Measurements from ENCODE around the gene LHX6. TPM values are rescaled to one million over a fixed set of nuclear protein-coding genes. Genes with fewer than 3 reads are reported as not detected.

Gene LHX6
- total RNA-seq = 5.7 TPM

GRCh38 chr9:122228568-122229484 is at the start of gene LHX6:
Gene LHX6, minus strand, starts transcription at chr9:122228957. Its CDS starts 217 bp downstream, at chr9:122228740.
- DNase-seq (ENCODE audit: low spot score) = no peak

DNA sequence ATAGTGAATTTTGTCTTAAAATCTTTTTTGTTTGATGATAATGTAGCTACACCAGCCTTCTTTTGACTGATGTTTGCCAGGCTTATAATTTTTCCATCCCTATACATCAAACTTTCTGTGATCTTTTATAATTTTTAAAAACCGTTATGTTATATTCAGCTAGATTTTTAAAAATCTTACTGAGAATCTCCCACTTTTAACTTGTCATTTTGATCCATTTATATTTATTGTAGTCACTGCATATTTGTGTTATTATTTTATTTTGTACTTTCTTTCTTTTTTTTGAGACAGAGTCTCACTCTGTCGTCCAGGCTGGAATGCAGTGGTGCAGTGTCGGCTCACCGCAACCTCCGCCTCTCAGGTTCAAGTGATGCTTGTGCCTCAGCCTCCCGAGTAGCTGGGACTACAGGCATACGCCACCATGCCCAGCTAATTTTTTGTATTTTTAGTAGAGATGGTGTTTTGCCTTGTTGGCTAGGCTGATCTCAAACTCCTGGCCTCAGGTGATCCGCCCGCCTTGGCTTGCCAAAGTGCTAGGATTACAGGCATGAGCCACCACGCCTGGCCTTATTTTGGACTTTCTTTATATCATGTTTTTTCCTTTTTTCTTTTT is 48.6 kb upstream of the LHX6 start:
- DNase-seq (ENCODE audit: low spot score) = no peak

DNA sequence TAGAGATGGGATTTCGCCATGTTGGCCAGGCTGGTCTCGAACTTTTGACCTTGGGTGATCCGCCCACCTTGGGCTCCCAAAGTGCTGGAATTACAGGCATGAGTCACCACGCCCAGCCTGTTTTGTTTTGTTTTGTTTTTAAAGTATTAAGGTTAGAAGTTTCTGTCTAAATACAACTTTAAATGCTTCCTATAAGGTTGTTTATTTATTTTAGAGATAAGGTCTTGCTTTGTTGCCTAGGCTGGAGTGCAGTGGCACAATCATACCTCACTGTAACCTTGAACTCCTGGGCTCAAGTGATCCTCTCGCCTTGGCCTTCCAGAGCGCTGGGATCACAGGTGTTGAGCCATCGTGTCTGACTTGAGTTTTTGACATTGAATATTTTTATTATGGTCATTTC is 47.3 kb upstream of the LHX6 start:
- no peak for DNase-seq (ENCODE audit: low spot score)

DNA sequence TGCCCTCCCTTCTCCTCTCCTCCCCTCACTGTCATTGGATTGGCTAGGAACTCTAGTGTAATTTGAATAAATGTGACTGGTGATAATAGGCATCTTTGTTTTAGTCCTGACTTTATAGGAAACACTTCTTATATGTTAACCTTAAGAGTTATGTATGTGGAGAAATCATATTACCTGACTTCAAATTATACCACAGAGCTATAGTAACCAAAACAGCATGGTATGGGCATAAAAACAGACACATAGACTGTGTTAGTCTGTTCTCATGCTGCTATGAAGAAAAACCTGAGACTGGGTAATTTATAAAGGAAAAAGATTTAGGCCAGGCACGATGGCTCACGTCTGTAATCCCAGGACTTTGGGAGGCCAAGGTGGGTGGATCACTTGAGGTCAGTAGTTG is 45.3 kb upstream of the LHX6 start:
- no peak for DNase-seq (ENCODE audit: low spot score)

- DNase-seq (ENCODE audit: low spot score) = no peak
Observed at GRCh38 chr9:122268041-122268814, 39.5 kb upstream of the LHX6 start.

- DNase-seq (ENCODE audit: low spot score) = no peak
Observed at GRCh38 chr9:122265149-122265915, 36.6 kb upstream of the LHX6 start.

DNA sequence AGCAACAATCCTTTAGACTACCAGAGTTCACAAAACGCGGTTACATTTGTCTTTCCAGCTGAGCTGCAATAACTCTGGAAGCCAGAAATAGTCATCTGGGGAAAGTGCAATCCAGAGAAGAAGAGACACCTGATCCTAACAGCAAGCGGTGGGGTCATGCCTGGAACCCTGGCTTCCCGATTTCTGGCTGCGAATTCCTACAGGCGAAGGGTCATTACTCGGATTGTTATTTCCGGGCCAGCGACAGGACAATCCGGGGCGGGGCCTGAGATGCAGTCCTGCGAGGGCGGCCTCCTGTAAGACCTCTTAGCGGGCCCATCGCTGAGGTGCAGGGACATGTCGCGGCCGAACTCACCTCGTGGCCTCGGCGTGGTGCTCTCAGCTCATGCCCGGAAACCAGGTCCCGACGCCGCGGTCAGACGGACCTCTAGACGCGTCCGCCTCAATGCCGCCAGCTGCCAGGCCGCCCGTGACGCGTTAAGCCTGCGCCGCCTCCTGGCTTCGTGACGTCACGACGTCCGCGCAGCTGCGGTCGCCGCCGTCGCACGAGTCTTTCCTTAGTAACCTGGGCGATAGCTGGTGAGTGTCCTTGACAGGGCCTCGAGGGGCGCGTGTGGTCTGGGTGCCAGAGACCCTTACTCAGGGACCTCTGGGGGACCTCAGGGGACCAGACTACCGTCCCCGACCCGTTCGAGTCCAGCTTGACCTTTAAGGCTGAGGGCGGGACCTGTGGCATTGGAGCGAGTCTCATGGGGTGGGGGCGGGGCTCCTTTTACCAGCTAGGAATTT is 35.8 kb upstream of the LHX6 start, which contains the start of the genes MRRF and RBM18:
MRRF (plus strand) TSS at position 523 of the 789 bp plus-strand sequence. CDS start 6,010 bp downstream, outside the sequence.
RBM18 (minus strand) TSS at position 481 of the 789 bp plus-strand sequence. CDS start 3,348 bp downstream, outside the sequence.
- DNase-seq (ENCODE audit: low spot score) = peak; percentile 91

DNA sequence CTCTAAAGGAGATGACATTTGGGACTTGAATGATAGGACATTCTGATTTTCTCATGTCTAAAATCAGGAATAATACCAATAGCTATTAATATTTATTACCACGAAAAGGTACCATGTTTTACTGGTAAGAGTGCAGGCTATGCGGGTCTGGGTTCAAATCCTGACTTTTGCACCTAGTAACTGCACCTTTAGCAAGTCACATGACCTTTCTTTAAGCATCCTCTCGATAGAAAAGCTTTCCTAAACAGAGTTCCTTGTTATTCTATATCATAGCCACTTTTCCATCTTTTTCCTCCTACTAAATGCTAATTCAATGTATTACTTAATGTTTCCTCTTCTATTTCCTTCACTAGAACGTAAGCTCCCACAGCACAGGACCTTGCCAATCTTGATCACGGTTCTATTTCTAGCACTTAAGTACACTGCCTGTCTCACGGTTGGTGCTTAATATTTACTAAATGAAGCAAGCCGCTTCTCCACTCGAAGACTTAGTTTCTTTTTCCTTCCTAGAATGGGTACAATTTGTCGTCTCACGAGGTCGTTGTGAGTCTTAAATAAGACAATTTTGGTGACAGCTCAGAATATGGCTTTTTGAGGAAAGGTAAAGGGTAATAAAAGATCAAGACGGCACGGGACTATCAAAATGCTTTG is 35.1 kb upstream of the LHX6 start:
- DNase-seq (ENCODE audit: low spot score) = no peak

DNA sequence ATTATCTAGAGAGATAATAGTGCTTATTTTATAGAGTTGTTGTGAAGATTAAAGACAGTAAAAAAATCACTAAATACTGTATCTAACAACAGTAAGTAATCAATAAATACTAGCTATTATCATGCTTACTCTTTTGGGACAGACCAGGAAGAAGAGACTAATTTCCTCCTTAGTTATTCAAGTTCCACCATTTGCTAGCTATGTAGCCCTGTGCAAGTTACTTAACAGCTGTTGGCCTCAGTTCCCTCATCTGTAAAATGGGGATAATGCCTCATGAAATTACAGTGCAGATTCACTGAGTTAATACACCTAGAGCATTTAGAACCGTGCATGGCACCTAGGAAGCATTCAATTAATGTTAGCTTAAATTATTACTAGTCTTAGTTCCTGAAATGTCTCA is 33.3 kb upstream of the LHX6 start:
- no peak for DNase-seq (ENCODE audit: low spot score)

DNA sequence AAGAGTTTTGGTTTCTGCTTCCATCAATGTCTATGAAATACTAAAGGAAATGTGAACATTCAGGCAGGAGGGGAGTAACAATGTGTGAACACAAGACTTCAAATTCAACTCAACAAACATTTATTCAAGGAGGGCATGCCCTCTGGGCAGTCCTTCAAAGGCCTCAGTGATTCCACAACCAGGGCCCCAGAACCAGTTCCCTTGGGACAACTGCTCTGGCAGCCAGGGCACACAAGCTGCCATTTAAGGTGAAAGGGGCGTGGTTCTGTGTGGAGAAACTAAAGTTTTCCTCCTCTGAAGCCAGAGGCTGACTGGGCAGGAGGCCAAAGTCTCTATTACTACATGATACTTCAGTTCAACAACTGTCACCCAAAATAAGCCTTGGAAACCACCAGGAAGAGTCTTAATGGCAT is 32.7 kb upstream of the LHX6 start:
- DNase-seq (ENCODE audit: low spot score) = peak; percentile 80

GRCh38 chr9:122258886-122259415 is 30.2 kb upstream of the LHX6 start:
- no peak for DNase-seq (ENCODE audit: low spot score)

DNA sequence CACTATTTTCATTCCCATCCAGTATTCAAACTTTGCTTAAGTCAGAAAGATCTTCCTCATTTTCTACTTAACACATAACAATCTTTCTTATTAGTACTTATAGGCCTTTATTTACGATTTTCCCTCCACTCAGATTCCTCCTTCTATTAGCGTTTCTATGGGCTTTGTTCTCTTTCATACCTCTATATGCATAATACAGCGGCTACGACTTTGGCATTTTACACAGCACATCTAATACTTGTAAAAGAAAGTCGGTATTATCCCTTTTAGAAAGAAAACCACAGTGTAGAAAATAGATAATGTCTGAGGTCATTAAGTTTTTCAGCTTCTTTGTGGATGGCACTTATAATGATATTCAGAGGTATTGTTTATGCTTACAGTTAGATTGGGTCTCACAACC is 27.4 kb upstream of the LHX6 start:
- DNase-seq (ENCODE audit: low spot score) = no peak

GRCh38 chr9:122254761-122255160 is 26.0 kb upstream of the LHX6 start:
- no peak for DNase-seq (ENCODE audit: low spot score)

GRCh38 chr9:122252796-122253195 is 24.0 kb upstream of the LHX6 start:
- no peak for DNase-seq (ENCODE audit: low spot score)

DNA sequence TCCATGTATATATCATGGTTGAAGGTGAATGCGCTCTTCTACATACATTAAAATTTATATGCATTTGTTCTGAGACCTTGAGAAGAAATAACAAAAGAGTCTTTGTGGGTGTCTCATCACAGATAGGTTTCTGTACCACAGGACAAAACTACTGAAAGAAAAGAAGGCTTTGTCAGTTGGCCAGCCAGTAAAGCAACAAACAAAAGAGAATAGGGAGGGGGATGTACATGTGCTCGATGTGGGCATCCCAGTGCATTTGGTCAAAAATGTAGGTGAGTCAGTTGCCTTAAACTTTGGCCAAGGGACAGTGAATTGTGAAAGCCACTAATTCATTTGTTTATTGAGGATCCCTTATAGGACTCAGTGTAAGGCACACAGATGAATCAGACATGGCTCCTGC is 22.6 kb upstream of the LHX6 start:
- no peak for DNase-seq (ENCODE audit: low spot score)

GRCh38 chr9:122248448-122248865 is 19.7 kb upstream of the LHX6 start:
- no peak for DNase-seq (ENCODE audit: low spot score)

DNA sequence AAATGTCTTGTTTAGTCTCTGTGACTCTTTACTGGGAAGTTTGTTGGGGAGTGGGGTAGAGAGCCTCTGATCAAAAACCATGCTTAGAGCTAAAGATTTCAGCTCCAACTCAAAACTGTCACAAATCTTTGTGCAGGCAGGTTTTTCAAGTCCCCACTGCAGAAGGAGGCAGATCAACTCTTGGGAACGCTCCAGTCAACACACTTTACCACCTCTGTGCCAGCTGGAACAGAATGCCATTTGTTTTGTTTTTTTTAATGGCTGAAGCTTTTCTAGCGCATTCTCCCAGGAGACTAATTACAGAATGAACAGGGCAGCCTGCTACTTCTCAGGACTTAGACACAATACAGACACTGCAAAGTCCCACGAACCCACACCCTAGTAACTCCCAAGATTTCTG is 17.9 kb upstream of the LHX6 start:
- DNase-seq (ENCODE audit: low spot score) = no peak

GRCh38 chr9:122244349-122244748 is 15.6 kb upstream of the LHX6 start:
- no peak for DNase-seq (ENCODE audit: low spot score)

GRCh38 chr9:122239722-122240121 is 11.0 kb upstream of the LHX6 start:
- DNase-seq (ENCODE audit: low spot score) = no peak

GRCh38 chr9:122236681-122237080 is 7.9 kb upstream of the LHX6 start:
- no peak for DNase-seq (ENCODE audit: low spot score)
